Suppressor macrophage treated with lipopolysaccharide for 1 hour (primary cell): ENCODE measurements around the gene TREX2.

Experiments used
- DNase-seq, 3 donors: peaks; one replicate each; pipeline ENCODE4 v3.0.0-alpha.2; 2020 to 2022

The TREX2 gene

DNA sequence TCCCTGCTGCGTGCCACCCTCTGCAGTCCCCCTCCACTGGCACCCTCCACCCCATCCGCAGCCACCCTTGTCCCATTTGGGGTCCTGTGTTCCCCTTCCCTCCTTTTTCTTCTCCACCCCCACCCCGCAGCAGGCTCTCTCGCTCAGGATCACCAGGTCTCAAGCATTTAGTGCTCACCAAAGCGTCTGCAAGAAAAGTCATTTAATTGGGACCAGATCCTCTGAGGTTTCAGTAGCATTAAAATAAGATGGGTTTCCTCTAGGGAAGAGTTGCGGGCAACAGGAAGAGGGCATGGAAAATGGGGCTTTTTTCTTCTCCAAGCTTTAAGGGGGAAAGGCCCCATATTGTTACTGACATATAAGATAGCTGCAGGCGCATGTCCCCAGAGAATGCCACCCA, 29.4 kb upstream of the TREX2 start:
- DNase-seq = no peak

DNA sequence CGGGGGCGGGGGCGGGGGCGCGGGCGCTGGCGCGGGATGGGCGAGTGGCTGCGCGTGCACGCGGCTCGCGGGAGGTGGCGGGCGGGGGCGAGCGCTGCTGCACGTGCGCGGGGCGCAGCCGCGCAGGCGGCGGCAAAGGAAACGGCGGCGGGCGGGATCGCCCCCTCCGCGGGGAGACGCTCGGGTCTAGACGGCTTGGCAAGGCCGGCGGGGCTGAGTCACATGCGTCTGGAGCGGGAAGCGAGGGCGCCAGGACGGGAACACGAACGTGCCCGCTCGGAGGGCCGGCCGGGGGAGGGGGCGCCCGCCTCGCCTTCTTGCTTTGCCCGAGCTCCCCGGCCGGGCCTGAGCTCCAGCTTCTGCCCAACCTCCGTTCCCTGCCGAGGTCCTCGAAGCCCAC, 28.9 kb upstream of the TREX2 start:
- DNase-seq = peak; percentile 45 to 61 (median 54)

DNA sequence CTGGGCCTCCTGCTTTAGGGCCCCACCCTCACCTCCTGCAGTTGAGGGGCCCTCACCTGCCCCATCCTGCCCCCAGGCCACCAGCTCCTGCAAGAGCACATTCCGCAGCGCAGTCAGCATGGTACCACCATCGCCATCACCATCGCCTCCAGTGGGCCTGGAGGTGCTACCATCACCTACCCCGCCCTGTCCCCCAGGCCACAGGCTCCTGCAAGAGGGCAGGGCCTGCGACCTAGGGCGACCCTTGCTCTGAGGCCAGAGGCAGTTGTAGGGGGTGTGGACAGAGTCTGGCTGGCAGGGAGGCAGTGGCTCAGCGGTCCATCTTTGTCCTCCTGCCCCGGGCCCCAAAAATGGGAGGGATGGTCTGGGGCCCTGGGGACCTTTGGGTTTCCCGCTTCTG, 28.4 kb upstream of the TREX2 start:
- no peak for DNase-seq

DNA sequence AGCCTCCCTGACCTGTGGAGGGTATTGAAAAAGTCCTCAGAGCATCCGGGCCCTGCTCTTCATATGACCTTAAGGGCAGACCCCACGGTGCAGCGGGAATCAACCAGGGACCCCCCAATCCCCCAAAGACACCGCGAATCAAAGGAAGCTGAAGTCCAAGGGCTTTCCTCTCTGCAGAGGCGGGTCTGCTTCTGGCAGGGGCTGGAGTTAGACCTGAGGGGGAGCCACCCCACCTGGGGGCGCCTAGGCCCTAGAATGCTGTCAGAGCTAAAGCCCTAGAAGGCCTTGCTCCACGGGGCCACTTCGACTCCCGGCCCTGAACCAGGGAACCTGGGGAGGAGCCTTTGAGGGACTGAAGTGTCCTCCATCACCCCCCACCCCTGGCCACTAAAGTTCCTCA, 27.3 kb upstream of the TREX2 start:
- no peak for DNase-seq

DNA sequence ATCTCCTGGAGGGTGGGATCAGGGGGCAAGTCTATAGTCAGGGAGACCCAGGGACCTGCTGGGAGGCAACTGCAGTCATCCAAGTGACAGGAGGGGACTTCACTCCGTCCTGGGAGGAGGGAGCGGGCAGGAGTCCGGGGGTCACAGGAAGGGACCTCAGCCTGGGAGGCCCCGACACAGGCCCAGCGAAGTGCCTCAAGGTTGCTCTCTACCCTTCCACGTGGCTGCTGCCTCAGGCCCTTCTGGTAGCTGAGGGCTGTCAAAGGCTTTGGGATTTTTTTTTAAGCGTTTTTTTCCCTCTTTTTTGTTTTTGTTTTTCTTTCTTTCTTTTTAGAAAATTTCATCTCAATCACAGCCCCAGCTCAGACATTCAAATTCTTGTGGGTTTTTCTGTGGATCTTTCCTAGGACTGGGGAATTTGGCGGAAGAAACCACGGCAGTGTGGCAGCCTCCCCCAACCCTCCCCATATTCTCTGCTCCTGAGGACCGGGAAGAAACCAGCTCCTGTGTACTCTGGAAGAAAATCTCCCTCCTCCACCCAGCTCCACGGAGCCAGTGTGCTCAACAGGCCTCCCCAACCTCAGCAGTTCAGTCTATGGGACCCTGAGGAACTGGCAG, 25.9 kb upstream of the TREX2 start:
- no peak for DNase-seq

DNA sequence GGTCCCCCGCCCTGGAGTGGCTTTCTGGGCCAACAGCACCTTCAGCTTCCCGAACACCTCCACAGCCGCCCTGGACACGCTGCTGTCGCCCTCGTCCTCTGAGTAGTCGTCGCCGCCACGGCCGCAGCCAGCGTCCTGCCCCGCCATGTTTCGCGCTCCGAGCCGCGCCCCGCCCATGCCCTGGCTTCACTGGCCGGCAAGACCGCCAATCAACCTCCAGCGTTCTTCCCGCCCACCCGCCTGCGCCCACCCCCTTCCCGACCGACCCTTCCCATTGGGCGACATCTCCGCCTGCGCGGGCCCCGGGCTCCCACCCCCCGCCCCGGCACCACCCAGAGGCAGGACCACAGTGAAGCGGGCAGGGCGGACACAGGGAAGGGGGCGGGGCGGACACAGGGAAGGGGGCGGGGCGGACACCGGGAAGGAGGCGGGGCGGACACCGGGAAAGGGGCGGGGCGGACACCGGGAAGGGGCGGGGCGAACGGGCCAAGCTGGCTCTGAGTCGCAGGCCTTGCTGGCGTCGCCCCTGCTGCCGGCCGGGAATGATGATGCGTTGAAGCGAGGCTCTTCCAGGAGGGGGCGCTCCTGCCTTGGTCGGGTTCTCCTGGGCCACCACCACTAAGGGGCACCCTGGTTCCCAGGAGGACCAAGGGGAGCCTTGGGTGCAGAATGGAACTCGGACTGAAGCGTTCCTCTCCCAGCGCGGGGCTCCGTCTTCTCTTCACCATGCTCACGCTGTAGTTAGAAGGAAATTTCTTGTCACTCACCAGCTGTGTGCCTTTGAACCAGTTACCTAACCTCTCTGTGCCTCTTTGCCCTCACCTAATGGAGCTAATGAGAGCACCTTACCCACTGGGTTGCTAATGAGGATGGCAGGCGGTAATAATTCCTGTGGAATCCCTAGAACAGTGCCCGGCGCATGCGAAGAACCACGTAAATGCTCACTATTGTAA, 24.8 kb upstream of the TREX2 start, which contains the start of gene HAUS7:
Gene HAUS7 (minus strand): TSS at position 166 of the 953 bp plus-strand sequence. CDS start 19 bp downstream, at position 147.
- DNase-seq = peak; percentile 86 to 93 (median 90)

DNA sequence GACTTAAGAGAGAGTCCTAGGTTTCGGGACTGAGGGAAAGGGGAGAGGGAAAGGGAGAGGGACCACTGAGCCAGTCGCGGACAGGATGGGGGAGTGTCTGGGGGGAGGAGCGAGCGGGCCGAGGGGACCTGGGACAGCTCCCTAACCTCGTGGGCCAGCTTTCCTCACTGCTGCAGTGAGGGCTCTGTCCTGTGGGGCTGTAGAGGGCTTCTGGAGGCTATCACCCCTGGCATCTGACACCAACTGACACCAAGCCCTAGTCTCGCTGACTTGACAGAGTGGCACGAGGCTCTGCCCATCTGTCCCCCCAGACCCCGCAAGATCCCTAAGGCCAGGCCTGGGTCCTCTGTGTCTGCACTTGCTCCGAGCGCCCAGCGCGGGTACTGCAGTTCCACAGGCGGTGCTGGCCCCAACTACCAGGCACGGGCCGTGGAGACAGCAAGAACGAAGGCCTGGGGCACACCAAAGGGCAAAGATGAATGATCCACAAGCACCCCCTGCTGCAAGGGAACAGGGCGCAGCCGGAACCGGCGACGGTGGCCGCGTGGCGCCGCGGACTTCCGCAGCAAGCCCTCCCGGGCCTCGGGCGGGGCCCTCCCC, 24.1 kb upstream of the TREX2 start:
- DNase-seq = peak; percentile 23 to 57 (median 48)

DNA sequence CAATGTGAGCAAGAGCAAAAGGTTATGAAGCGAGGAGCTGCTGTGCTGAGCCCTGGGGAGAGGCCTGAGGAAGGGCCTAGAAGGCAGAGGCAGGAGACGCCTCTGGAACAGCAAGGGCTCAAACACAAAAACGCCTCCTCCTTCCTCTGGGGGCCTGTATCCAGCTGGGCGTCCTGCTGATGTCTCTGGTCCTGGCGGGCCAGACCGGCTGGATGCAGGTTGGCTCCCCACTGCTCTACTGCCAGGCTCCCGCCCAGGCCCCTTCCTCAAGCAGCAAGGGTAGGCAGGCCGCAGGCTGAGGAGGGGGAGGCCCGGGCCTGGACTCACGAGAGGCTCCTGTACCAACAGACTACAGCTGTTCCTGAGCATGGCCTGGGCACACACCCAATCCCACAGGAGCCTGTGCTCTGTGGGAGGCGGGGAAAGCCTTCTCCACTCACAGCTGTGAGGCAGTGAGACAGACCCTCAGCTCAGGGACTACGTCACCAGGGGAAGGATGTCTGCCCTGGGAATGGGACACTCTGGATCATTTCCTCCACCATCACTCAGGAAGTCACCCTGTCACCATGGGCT, 22.2 kb upstream of the TREX2 start:
- DNase-seq = no peak

DNA sequence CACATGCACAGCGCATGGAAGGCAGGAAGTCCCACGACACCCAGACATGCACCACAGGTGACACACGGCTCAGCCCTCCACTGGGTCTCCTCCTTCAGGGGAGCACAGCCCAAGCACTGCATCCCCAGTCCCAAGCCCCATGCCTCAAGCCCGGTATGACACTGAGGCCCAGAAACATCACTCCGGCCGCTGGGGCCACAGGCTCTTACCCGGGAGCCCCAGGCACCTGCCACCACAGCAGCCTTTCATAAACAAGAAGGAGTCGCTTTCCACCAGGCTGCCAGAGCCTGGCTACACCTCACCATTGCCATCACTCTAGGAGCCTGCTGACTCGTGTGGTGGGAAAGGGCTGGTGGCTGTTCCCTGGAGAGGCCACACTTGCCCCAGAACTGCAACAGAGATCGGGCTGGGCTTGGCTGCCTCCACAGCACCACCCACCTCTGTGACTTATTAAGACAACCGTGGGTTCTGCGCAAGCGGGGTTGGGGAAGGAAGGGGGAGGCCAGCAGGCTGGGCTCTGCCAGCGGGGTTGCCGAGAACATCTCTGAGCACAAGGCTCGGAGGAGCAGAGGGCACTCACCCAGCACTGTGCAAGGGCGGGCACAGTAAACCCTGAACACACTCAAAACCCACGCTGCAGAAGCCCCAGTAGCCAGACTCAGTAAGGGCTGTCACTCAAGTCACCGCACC, 20.0 kb upstream of the TREX2 start:
- no peak for DNase-seq

DNA sequence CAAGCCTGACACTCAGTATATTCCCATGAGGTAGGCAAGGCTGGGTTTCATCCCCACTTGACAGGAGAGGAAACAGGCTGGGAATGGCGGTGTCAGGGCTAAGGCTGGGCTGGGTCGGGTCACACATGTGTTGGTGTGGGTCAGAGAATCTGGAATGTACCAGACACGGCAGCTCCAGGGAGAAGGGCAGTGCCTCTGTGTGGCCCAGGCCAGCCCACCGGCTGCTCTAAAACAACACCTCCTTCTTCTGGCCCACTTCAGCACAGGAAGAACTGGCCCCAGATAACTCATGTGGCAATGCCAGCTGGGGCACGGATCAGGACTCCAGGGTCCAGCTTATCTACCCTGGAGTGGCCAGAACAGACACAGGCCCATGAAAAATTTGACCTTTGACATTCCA, 18.3 kb upstream of the TREX2 start:
- DNase-seq = no peak

DNA sequence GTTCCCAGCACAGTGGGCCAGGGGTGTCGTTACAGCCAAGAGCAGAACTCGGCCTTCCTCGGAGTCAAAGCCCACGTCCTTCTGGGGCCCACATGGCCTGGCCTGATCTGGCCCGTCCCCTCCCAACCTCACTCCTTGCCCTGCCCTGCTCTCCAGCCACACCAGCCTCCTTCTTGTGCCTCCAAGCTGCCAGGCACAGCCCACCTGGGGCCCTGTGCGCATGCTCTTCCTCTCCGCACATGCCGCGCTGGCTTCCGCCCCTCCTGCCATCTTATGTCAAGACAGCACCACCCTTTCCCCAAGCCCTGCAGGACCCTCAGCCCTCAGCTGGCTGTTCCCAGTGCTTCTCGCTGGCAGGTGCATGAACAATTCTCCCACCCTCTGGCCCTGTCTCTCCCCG, 17.7 kb upstream of the TREX2 start:
- no peak for DNase-seq

DNA sequence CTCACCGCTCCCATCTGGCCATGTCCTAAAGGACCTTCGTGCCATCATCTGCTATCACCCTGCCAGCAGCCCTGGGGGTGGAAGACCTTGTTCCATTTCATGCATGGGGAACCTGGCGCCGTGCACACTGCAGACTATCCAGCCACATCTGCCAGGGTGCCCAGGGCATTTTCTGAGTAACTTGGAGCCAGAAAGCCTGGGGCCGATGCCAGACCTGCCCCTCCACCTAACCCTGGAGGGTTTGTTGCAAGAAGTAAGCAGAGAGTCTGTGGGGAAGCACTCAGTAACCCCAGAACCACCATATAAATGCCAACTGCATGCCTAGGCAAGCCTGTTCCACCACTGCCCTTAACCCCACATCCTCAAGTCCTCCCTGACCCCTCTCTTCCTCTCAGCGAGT, 17.2 kb upstream of the TREX2 start:
- no peak for DNase-seq

DNA sequence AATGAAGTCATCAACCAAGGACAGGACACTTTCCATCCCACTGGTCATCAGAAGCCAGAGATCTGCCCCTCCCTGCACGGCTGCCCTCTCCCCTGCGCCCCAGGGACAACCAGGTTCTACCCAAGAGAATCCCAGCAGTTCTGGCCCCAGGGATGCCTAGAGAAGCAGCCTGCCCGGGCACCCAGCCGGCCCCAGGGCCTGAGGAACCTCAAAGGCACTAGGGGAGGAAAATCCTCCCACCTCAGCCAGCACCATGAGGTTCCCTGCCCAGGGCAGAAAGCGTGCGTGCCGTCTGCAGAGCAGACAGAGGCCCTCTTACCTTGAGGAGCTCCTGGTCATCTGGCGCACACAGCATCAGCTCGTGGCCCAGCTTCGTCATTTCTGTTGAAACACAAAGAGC, 16.4 kb upstream of the TREX2 start:
- no peak for DNase-seq

DNA sequence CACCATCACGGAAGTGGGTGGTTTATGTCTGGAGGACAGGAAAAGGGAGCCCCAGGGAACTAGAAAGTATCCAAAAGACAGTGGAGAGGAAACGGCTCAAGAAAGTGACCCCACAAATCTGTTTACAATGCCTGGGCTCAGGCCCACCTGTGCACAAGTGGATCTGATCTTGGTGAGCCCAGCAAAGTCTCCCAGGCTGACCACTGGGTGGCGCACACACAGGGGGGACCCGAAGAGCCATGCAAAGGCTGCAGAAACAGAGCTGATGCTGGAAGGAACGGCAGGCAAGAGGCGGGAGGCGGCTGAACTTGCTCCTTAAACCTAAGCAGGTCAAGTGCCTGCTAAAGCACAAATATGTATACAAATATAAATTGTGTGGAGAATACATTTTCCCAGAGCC, 15.0 kb upstream of the TREX2 start:
- peak; percentile 41 to 65 (median 47) for DNase-seq

DNA sequence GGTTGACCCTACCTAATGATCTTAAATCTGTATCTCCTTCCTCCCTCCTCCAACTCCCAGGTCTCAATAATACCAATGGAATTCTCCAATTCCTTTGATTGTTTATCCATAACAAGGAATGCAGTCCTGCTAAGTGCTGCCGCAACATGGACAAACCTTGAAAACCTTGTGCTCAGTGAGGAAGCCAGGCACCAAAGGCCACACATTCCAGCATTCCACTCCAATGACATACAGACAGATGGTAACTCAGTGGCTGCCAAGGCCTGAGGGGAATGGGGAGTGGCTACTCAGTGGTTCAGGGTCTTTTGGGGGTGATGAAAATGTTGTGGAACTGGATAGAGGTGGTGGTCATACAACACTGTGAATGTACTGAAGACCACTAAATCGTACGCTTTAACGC, 14.1 kb upstream of the TREX2 start:
- no peak for DNase-seq

DNA sequence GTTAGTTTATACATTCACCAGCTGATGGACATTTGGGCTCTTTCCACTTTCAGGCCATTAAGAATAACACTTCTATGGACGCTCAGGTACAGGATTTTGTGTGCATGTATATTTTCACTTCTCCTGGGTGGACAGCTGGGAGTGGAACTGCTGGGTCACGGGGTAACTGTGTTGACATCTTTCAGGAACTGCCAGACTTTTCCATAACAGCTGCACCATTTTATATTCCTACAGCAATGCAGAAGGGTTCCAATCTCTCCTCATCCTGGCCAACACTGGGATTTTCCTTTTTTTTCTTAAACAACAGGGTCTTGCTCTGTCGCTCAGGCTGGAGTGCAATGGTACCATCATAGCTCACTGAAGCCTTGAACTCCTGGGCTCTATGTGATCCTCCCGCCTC, 12.6 kb upstream of the TREX2 start:
- DNase-seq = no peak

DNA sequence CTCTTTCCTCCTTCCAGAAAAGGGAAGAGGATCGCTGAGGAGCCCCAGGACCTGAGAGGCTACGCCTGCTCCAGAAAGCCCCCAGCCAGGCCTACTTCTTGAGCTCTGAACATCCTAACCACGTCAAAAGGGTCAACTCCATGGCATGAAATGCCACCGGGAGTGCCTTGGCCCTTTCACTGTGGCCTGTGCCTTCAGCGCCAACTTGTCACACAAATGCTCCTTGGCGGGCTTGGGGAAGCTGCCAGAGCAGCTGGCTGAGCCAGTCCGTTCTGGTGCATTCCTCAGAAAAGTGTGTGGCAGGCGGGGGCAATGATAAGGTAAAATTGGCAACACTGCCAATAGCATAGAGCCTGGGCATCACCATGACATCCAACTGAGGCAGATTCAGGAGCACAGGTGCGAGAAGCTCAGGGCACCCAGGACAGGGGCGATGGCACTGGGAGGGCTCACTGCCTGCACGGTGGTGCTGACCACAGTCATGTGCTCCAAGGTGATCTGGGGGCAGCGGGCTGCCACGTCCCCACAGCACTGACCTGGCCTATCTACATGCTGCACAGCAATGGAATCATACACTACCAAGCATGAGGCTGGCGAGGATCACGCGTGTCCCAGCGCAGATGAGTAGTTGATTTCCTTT, 12.1 kb upstream of the TREX2 start:
- no peak for DNase-seq

DNA sequence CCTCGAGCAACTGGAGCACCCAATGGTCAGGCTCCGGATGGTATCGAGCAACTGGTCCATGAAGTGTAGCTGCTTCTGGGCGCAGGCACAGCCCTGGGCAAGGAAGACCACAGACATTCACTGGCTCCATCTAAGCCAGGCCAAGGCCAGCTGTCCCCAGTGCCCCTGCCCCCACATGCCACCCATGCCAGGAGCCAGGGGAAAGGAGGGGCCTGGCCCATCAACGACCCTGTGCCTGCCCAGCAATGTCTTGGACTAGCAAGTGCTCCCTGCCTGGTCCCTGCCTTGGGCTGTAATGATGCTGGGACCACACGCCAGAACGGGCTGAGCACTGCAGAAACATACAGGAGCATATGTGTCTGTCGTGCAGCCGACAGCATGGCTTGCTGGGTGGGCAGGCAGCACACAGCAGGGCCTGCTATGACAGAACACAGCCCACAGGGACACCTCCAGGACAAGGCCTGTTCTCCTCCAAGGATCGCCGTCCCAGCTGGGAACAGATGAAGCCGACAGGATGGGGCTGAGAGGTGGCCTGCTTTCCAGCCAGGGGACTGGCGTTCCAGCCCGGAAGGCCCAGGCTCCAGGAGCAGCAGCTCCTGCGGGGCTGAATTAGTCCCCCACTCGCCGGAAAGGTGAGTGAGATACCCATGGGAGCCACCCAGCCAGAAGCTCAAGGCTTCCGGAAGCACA, 11.4 kb upstream of the TREX2 start:
- no peak for DNase-seq

DNA sequence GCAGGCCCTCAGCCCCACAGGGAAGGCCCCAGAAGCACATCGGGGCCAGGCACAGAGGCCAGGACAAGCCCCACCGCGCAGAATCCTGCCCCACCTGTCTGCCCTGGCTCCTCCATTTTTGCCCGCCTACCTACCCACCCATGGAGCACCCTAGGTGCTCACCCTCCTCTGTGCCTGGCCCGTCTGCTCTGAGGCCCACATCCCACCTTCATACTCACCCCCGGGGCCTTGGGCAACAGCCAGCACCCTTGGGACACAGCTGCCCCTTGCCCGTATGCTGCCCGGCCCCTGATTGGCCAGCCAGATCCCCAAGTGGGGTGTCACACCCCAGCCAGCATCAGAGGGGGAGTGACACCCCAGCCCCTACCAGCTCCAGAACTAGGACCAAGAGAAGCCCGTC, 10.8 kb upstream of the TREX2 start:
- no peak for DNase-seq

DNA sequence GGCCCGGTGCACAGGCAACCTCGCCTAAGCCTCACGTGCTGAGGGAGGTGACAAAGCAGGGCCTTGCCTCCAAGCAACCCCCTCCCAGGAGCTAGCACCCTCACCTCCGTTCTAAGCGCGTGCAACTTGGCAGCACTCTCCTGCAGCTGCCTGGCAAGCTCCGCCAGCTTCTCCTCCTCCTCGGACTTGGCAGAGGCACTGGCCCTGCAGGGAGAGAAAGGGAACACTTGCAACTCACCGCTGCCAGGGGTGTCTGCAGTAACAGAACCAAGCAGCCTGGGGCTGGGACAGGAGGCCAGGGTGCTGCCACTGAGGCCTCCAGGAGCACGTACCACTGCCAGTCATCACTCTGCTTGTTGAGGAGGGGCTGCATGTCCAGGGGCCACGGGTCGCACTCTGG, 10.3 kb upstream of the TREX2 start:
- no peak for DNase-seq

DNA sequence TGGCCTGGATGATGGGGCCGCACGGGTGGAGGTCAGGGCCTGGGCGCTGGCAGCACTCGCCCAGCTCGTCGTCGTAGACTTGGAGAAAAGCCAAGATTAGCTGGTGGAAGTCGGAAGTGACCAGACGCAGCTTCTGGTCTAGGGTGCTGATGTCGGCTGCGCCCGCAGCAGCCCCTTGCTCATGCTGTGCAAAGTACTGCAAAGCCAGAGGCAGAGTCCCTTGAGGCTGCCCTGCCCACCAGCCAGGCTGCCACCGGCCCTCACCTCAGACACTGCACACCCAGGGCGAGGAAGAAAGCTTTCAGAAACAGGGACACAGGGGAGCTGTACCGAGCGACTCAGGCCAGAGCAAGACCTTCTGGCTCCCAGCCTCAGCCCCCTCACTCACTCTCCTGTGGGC, 9.7 kb upstream of the TREX2 start:
- DNase-seq = no peak
